GM18508 (cell line): ENCODE results near the gene PDZD2.
"Not testable (repeated sequence)": the region's sequence is repeated elsewhere in the genome, so short reads cannot be mapped to it uniquely, and the experiment has no call there.

Experiments used
- ATAC-seq: cut with Tn5 transposase; IDR thresholded peaks from one replicate; pipeline ENCODE4 v1.9.1; 2021; ENCODE audit warnings: moderate number of reproducible peaks; ENCODE audit not compliant: insufficient read depth, unreplicated experiment

Gene PDZD2

DNA sequence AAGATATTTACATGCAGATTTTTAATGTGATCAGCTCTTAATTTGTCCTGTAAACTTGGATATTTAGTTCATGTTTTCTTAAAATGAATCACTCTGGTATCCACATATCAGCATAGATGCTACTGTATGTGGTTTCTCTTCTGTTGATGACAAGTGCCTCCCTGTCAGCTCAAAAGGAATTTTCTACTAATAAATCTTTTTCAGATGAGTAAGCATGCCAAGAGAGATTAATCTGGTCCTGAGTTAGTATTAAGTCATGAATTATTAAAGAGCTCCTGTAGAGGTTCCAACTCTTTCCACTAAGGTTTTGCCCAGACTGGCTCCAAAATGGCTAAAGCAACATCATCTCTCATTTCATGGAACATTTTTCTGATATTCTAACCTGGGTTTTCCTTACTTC, 406.0 kb downstream of the PDZD2 start:
- ATAC-seq = no peak

DNA sequence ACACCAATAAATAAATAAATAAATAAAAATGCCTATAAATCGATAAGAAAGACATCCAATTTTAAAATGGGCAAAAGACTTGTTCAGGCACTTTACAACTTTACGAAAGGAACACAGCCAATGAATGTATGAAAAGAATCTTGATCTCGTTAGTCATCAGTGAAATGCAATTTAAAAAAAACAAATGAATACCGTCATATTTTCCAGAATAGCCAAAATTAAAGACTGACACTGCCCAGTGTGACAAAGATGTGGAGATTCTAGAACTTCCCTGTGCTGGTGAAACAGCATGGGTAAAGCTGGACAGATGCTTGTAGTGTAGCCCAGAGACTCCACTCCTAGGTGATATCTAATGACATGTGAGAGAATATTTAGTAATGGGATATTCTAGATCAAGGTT, 408.1 kb downstream of the PDZD2 start:
- ATAC-seq = no peak

DNA sequence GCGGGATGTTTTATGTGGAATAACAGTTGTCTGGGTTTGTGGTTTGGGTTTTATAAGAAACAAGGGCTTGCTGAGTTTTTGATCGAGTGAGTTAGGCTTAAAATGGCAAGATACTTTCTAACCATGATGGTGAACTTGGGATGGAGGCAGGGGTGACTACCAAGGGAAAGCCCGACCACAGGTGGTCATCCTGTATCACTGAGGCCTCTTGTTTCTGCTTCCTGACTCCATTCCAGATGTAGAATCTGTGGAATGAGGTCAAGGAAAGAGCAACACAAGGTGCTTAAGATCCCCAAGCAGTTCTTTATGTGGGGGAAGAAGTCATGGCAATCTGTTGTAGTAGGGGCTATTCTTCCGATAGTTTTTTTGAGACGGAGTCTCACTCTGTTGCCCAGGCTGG, 412.9 kb downstream of the PDZD2 start:
- no peak for ATAC-seq

DNA sequence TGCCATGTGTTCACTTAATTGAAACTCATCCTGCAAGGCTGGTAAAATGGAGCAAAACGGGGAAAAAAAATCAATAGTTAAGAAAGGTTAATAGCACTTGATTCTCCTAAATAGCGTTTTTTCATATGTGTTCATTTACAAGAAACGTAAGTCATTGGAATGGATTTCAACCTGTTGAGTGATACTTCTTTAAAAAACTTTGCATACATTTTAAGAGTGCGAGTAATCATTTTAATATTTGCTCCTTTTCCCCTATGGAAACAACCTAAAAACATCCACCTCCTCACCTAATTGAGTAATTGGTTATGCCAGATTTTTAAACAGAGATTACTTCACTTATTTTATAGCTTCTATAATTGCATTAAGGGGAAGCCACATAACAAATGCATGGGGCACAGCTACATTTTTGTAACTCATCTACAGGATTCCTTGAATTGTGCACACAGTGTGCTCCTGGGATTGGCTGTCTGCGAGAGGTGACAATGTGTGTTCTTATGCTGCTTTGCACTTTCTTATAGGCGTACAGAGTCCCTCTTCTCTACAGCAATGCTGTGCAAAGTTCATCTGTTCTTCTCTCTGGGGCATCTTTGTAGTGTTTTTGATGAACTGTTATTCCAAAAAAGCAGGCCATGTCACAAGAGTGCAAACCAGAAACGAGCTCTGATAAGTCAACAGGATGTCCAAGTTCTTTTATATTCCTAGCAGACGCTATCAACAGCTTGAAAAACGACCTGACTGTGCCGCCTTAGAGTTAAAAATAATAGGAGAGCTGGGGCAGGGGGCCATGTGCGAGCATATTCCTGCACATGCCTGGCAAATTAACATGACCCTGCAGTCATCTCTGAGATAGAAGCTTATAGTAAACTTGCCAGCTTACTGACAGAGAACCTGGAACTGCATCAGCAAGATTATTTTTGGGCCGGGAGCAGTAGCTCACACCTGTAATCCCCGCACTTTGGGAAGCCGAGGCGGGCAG, 417.2 kb downstream of the PDZD2 start:
- ATAC-seq = no peak

DNA sequence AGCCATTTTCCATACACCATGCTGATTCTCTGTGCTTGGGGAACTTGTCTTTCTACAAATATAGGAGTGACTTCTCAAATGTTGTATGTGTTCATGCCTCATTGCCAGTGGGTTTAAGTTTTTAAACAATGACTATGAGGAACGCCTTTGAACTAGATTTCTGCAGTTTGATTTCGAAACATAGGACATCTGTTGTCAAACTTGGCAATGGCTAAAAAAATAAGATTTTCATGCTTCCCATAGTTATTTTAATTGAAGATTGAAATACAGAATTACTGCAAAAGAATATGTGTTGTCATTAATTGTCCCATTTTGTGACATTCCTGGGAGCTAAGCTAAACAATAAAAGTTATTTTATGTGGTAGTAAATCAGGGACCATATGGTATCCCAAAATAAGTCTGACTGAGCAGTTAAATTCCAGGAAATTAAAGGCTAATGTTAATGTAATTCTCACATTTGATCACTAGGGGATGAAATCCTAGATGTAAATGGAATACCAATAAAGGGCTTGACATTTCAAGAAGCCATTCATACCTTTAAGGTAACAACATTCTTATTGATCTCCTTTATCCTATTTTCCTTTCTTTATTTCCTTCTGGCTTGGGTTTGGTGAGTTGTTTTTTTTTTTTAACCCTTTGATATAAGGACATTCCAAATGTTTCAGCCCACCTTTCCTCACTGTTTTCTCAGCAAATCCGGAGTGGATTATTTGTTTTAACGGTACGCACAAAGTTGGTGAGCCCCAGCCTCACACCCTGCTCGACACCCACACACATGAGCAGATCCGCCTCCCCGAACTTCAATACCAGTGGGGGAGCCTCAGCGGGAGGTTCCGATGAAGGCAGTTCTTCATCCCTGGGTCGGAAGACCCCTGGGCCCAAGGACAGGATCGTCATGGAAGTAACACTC, 418.5 kb downstream of the PDZD2 start:
- ATAC-seq = no peak

DNA sequence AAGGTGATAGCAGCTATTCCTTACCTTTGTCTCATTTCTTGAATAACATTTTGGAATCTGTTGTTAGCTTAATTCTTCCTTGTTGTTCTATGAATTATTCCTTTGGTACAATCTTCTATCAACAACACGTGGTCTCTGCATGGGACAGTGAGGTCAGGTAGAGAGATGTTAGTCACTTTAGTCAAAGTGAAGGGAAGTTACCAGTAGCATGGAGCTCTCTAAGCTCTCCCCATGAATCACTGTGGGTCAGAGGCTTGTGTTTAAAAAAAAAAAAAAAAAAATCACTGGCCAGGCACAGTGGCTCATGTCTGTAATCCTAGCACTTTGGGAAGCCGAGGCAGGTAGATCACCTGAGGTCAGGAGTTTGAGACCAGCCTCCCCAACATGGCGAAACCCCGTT, 419.2 kb downstream of the PDZD2 start:
- no peak for ATAC-seq

DNA sequence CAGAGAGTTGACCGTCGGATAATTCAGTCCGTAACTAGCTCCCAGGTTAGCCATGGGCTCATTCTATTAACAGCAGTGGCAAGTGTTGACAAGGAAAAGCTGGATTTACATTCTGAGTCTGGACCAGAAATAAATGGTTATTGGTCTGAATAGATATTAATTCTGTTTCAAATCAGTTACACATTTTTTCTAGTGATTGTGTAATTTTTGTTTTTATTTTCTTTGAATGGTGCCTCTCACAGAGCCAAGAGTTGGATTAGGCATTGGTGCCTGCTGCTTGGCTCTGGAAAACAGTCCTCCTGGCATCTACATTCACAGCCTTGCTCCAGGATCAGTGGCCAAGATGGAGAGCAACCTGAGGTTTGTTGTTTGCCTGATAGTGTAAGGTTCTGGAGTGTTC, 420.1 kb downstream of the PDZD2 start:
- no peak for ATAC-seq

DNA sequence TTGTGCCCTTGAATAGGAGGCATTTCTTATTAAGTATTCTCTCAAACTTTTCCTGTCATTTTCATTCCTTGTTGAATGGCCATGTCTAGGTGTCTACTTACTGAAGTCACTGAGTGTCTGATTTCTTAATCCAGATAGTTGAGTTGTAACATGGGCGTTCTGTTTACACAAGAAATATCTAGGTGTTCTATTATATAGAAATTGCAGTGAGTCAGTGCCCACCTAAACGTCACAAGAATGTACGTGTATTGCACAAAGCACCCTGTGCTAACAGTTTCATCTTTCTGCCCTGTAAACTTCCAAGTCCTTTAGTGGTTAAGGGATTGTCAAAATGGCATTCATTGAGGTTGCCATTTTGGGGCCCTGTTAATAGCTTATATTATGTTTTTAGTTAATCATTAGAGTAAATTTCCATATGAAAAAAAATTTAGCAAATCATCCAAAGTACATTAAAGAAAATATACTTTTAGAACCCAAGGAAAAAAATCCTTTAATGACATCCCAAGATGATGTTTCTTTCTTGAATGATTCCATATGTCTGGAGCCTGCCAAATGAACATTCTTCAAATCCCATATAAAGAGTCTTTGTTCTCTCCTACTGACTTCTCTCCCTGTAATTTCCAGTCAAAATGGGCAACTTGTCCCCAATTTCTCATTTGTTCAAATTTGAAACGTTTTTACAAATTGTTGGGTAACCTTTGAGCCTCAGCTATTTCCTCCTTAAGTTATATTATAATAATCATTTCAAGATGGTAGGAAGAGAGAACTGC, 421.0 kb downstream of the PDZD2 start:
- no peak for ATAC-seq

DNA sequence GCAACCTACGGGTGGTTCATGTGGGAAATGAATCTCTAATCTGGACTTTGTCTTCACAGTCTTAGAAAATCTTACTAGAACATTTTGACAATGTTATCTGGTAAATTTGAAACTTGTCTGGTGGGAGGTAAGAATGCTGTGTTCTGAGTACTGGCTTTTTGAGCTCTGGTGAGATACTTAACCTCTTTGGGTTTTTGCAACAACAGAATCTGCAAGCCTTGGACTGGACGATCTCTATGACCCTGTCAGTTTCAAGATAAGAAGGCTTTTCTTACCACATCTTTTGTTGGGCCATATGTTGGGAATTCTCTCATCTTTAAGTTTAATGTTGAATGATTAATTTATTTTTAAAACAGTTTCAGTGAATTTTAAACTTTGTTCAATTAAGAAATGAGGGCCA, 422.3 kb downstream of the PDZD2 start:
- no peak for ATAC-seq

DNA sequence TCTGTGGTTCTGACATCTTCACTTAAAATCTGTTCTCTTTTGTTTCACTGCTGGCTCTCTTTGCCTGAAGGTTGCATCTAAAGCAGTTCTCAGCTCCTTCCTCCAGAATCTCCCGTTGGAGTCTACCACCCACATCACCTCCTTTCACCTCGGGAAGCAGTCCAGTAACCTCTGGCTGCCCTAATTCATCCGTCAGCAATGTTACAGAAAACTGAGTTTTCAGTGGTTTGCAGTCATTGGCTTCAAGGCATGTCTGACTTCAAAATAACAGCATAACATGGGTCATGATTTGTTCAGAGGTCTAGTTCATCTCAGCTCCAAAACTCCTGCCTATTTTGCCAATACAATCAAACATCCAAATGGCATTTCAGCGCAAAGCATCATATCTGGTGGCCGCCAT, 427.5 kb downstream of the PDZD2 start:
- no peak for ATAC-seq

DNA sequence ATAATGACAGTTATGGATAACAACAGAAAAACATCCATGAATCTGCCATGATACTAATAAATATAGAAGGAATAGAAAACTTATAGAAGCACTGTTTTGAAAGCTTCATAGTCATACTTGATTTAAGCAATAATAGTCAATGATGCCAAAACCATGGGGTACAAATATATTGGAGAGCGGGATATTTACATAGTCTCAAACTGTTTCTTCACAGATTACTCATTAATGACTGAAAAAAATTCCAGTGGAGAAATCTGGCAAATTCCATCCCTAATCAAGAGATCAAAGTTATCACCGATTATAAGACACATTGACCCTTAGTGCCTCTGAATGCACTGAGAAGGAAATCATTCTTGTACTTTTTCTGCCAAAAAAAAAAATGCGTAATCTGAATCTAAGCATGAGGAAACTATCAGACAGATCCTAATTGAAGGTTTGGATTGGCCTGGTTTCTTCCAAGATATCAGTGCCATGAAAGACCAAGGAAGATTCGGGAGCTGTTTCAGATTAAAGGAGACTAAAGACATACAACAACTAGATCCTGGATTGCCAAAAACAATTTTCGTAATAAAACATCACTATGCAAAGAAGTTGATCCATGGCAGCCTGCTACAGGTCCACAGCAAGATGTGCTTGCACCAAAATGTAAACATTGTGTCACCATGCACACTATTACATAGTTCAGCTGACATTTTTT, 429.0 kb downstream of the PDZD2 start:
- no peak for ATAC-seq

DNA sequence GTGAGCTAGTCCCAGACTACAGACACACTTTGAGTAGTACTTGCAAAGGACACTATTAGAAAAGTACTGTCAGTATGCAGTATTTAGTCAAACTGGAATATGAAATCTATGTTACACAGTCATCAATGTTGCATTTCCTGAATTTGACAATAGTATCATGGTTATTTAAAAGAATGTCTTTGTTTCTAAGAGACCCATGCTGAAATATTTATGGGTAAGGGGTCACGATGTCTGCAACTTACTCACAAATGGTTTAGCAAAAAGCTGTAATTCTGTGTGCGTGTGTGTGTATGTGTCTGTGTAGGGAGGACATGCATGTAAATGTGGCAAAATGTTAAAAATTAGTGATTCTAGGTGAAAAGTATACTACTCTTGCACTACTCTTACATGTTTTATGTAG, 429.6 kb downstream of the PDZD2 start:
- ATAC-seq = no peak

DNA sequence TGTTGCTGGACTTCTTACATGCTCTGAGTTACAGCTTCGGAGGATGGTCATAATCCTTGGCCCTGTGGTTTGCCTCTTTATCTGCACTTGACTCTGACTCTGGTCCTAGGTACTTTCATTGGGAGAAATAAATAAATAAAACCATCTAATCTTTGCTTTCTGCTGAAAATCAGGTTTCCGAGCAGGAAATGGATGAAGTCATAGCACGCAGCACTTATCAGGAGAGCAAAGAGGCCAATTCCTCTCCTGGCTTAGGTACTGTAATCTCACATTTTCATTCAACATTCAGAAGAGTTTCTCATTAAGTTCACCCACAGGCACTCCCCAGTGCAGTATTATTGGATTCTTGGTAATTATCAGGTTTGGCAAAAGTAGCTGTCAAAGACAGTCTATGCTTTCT, 430.5 kb downstream of the PDZD2 start:
- no peak for ATAC-seq

DNA sequence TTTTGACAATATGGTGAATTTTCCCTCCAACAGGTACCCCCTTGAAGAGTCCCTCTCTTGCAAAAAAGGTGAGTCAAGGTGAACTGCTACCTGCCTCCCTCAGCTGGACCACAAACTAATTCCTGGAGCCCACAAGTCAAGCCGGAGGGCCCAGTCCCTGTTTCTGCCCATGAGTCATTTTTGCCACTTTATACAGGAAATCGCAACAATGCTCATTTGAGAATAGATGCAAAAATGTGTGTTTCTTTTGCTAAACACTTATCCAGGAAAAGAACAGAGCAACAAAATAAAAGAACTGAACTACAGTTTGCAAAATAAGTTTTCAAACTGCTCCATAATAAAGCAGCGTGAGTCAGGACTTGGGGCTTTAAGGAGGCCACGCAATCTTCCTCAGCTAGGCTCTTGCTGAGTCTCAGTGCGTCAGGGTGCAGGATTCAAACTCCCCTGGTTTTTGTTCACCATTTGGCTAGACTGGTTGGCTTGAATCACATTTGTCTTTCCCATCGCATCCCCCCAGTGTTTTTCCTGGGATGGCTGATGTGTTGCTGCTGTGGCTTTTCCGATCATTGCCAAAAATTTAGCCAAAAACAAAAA, 432.5 kb downstream of the PDZD2 start:
- no peak for ATAC-seq

DNA sequence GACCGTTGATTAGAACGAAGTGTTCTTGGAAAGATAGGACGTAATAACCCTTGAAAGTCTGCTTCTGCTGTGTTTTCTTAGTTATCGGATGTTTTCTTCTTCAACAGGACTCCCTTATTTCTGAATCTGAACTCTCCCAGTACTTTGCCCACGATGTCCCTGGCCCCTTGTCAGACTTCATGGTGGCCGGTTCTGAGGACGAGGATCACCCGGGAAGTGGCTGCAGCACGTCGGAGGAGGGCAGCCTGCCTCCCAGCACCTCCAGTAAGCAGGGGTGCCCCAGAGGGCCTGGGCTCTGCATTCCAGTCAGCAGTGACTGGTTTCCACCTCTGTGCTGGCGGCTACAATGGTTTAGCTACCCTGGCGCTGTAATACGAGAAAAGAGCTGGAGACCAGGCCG, 433.1 kb downstream of the PDZD2 start:
- ATAC-seq = no peak

DNA sequence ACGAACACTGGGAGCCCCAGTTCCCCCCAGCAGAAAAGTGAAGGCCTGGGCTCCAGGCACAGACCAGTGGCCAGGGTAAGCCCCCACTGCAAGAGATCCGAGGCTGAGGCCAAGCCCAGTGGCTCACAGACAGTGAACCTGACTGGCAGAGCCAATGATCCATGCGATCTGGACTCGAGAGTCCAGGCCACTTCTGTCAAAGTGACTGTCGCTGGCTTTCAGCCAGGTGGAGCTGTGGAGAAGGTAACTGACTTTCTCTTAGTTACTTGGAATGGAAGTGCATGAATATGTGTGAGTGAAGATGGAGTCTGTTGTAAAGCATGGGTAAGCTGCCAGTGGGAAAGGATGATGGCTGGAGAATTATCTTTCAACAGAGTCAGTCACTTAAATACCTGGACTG, 435.5 kb downstream of the PDZD2 start:
- ATAC-seq = no peak

DNA sequence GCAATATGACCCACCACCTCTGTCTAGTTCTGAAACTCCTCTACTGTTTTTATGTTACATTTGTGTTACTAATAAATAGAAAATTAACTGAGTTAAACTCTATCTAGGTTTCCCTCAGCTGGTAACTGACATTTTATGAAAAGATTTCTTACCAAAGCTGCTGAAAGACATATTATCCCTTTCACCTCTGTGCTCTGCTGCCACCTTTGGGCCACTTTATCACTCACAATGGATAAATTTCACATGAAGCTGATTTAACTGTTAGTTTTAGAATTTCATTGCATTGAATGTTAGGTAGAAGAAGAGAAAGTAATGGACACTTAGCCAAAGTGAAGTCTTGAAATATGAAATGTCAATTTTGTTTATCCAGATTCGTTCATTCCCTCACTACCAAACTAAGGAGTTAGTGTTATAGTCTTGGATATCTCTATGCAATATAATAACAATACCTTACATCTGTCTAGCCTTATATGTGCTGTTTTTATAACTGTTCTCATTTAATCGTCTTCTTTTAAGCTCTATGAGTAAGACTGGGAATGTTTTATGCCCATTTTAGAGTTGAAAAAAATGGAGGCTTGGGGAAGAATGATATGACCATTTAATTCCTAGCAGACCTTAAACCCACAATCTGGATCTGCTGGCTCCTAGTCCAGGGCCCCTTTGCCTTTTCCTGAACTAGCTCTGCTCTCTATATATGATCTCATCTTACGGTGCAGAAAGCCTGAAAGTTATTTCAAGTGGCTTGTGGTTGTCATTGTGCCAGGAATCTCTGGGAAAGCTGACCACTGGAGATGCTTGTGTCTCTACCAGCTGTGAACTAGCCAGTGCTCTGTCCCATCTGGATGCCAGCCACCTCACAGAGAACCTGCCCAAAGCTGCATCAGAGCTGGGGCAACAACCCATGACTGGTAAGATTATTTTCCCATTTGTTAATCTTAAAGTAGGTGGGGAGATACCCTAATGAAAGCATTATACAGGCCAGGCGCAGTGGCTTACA, 438.1 kb downstream of the PDZD2 start:
- ATAC-seq = no peak

DNA sequence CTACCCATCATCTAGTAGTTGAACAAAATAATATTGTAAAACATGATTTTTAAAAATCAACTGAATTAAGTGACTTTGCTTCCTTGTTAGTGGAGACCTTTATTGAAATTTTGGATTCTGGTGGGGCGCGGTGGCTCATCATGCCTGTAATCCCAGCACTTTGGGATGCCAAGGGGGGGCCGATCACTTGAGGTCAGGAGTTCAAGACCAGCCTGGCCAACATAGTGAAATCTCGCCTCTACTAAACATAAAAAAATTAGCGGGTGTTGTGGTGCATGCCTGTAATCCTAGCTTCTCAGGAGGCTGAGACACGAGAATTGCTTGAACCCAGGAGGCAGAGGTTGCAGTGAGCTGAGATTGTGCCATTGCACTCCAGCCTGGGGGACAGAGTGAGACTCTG, 439.9 kb downstream of the PDZD2 start:
- ATAC-seq = not testable (repeated sequence)
